ENCODE data around the gene BTBD19.
A peak's percentile ranks its signal among the peaks of the same experiment; 100 is the strongest.

BTBD19 gene

GRCh38 chr1:44788120-44788860, 20.0 kb upstream of the BTBD19 start, which contains the start of gene BEST4:
Gene BEST4, minus strand, starts transcription at chr1:44788170. Its CDS starts 465 bp downstream, at chr1:44787705.
- Histone ChIP-seq H3K27ac (replicated peaks; ENCODE audit: low read length) (no peak within 1 kb of the TSS), H2BK12ac (ENCODE audit: low read length) (peak within 1 kb of the TSS; percentile 82), H4K8ac (ENCODE audit: low read depth, low read length) (no peak within 1 kb of the TSS), H3K36me3 (replicated peaks in 1 of 2; ENCODE audit: control insufficient read depth in 2 of 2, insufficient read depth in 2 of 2, low read length in 2 of 2) (no peaks in the 10 kb centered on the region), H2BK120ac (ENCODE audit: low read depth, low read length) (peak within 1 kb of the TSS; percentile 19), H3K9ac (ENCODE audit: low read depth, low read length, poor library complexity) (no peak within 1 kb of the TSS), H3K4ac (ENCODE audit: low read length) (no peak within 1 kb of the TSS), H3K79me1 (ENCODE audit: low read depth, low read length) (no peaks in the 10 kb centered on the region), H4K91ac (ENCODE audit: low read depth, low read length, poor library complexity) (no peak within 1 kb of the TSS), H2BK15ac (ENCODE audit: low read length) (no peak within 1 kb of the TSS), H2AK5ac (ENCODE audit: low read depth, low read length) (peak within 1 kb of the TSS; percentile 38), H3K4me3 (ENCODE audit: low read length in 2 of 2) (no peak within 1 kb of the TSS), H3K4me1 (ENCODE audit: control insufficient read depth in 2 of 2, insufficient read depth in 1 of 2, low read depth in 1 of 2, low read length in 2 of 2) (peaks cover 10 to 15% of the 10 kb centered on the region in 2 donors), H3K23ac (ENCODE audit: low read depth, low read length, poor library complexity) (no peak within 1 kb of the TSS), H3K27me3 (ENCODE audit: control insufficient read depth in 3 of 3, insufficient read depth in 3 of 3, low read depth in 1 of 3, low read length in 3 of 3) (peaks cover 0 to 26% (median 3%) of the 10 kb centered on the region in 3 experiments), H3K4me2 (ENCODE audit: insufficient read depth, low read length, poor library complexity, severe bottlenecking) (no peak within 1 kb of the TSS), H3K18ac (ENCODE audit: low read length) (no peak within 1 kb of the TSS), H3K14ac (ENCODE audit: low read length) (no peak within 1 kb of the TSS), H2BK5ac (ENCODE audit: low read length) (no peak within 1 kb of the TSS), H3K9me3 (replicated peaks in 1 of 2; ENCODE audit: control insufficient read depth in 2 of 2, insufficient read depth in 1 of 2, low read depth in 1 of 2, low read length in 2 of 2) (no peaks in the 10 kb centered on the region), H2AFZ (ENCODE audit: low read length) (peak within 1 kb of the TSS; percentile 25)
- no peak for DNase-seq (ENCODE audit: low spot score)
- no CpG with 5 or more reads among the region's 9 CpGs for WGBS, 2 donors (ENCODE audit: extremely low coverage in 2 of 2, insufficient read length in 2 of 2, insufficient replicate concordance in 1 of 2)

GRCh38 chr1:44790968-44791801, 17.1 kb upstream of the BTBD19 start:
- peak overlapping the region; percentile 17 for H4K8ac ChIP-seq (ENCODE audit: low read depth, low read length)
- peak overlapping the region; percentile 2 for H2AFZ ChIP-seq (ENCODE audit: low read length)
- peak overlapping the region; percentile 37 for H2BK15ac ChIP-seq (ENCODE audit: low read length)
- peak overlapping the region; percentile 53 for H2BK5ac ChIP-seq (ENCODE audit: low read length)
- H3K9ac ChIP-seq (ENCODE audit: low read depth, low read length, poor library complexity): no peak overlapping the region
- peak overlapping the region; percentile 72 for H2BK120ac ChIP-seq (ENCODE audit: low read depth, low read length)
- peak overlapping the region; percentile 48 for H3K18ac ChIP-seq (ENCODE audit: low read length)
- H2AK5ac ChIP-seq (ENCODE audit: low read depth, low read length): peak overlapping the region; percentile 88
- H3K79me1 ChIP-seq (ENCODE audit: low read depth, low read length): no peaks in the 10 kb centered on the region
- no peak overlapping the region for H3K4me2 ChIP-seq (ENCODE audit: insufficient read depth, low read length, poor library complexity, severe bottlenecking)
- no peak overlapping the region for H3K27ac ChIP-seq (replicated peaks; ENCODE audit: low read length)
- H2BK12ac ChIP-seq (ENCODE audit: low read length): no peak overlapping the region
- H3K36me3 ChIP-seq (replicated peaks in 1 of 2; ENCODE audit: control insufficient read depth in 2 of 2, insufficient read depth in 2 of 2, low read length in 2 of 2): no peaks in the 10 kb centered on the region
- peaks cover 0 to 16% (median 3%) of the 10 kb centered on the region in 3 experiments for H3K27me3 ChIP-seq (ENCODE audit: control insufficient read depth in 3 of 3, insufficient read depth in 3 of 3, low read depth in 1 of 3, low read length in 3 of 3)
- peaks cover 9 to 10% of the 10 kb centered on the region in 2 donors for H3K4me1 ChIP-seq (ENCODE audit: control insufficient read depth in 2 of 2, insufficient read depth in 1 of 2, low read depth in 1 of 2, low read length in 2 of 2)
- H3K9me3 ChIP-seq (replicated peaks in 1 of 2; ENCODE audit: control insufficient read depth in 2 of 2, insufficient read depth in 1 of 2, low read depth in 1 of 2, low read length in 2 of 2): no peaks in the 10 kb centered on the region
- DNase-seq (ENCODE audit: low spot score): no peak
- H4K91ac ChIP-seq (ENCODE audit: low read depth, low read length, poor library complexity): no peak overlapping the region
- WGBS, 2 donors (ENCODE audit: extremely low coverage in 2 of 2, insufficient read length in 2 of 2, insufficient replicate concordance in 1 of 2): no CpG with 5 or more reads among the region's 7 CpGs
- H3K4me3 ChIP-seq (ENCODE audit: low read length in 2 of 2): no peak overlapping the region
- peak overlapping the region; percentile 38 for H3K14ac ChIP-seq (ENCODE audit: low read length)
- H3K23ac ChIP-seq (ENCODE audit: low read depth, low read length, poor library complexity): no peak overlapping the region
- H3K4ac ChIP-seq (ENCODE audit: low read length): no peak overlapping the region

GRCh38 chr1:44792736-44793502, 15.4 kb upstream of the BTBD19 start:
- no peak overlapping the region for H2BK120ac ChIP-seq (ENCODE audit: low read depth, low read length)
- no peak for DNase-seq (ENCODE audit: low spot score)
- WGBS, 2 donors (ENCODE audit: extremely low coverage in 2 of 2, insufficient read length in 2 of 2, insufficient replicate concordance in 1 of 2): no CpG with 5 or more reads among the region's 9 CpGs
- H3K18ac ChIP-seq (ENCODE audit: low read length): peak overlapping the region; percentile 2
- H2AK5ac ChIP-seq (ENCODE audit: low read depth, low read length): peak overlapping the region; percentile 53
- H2AFZ ChIP-seq (ENCODE audit: low read length): peak overlapping the region; percentile 63
- H3K79me1 ChIP-seq (ENCODE audit: low read depth, low read length): no peaks in the 10 kb centered on the region
- no peak overlapping the region for H2BK5ac ChIP-seq (ENCODE audit: low read length)
- H3K36me3 ChIP-seq (replicated peaks in 1 of 2; ENCODE audit: control insufficient read depth in 2 of 2, insufficient read depth in 2 of 2, low read length in 2 of 2): no peaks in the 10 kb centered on the region
- no peak overlapping the region for H3K4me3 ChIP-seq (ENCODE audit: low read length in 2 of 2)
- H3K4me2 ChIP-seq (ENCODE audit: insufficient read depth, low read length, poor library complexity, severe bottlenecking): no peak overlapping the region
- H4K8ac ChIP-seq (ENCODE audit: low read depth, low read length): no peak overlapping the region
- H3K4me1 ChIP-seq (ENCODE audit: control insufficient read depth in 2 of 2, insufficient read depth in 1 of 2, low read depth in 1 of 2, low read length in 2 of 2): peaks cover 2 to 5% of the 10 kb centered on the region in 2 donors
- H4K91ac ChIP-seq (ENCODE audit: low read depth, low read length, poor library complexity): no peak overlapping the region
- H3K23ac ChIP-seq (ENCODE audit: low read depth, low read length, poor library complexity): no peak overlapping the region
- no peaks in the 10 kb centered on the region for H3K9me3 ChIP-seq (replicated peaks in 1 of 2; ENCODE audit: control insufficient read depth in 2 of 2, insufficient read depth in 1 of 2, low read depth in 1 of 2, low read length in 2 of 2)
- H3K4ac ChIP-seq (ENCODE audit: low read length): no peak overlapping the region
- H3K27me3 ChIP-seq (ENCODE audit: control insufficient read depth in 3 of 3, insufficient read depth in 3 of 3, low read depth in 1 of 3, low read length in 3 of 3): peaks cover 0 to 3% (median 0%) of the 10 kb centered on the region in 3 experiments
- no peak overlapping the region for H3K14ac ChIP-seq (ENCODE audit: low read length)
- H3K27ac ChIP-seq (replicated peaks; ENCODE audit: low read length): no peak overlapping the region
- no peak overlapping the region for H2BK15ac ChIP-seq (ENCODE audit: low read length)
- H2BK12ac ChIP-seq (ENCODE audit: low read length): no peak overlapping the region
- H3K9ac ChIP-seq (ENCODE audit: low read depth, low read length, poor library complexity): no peak overlapping the region
